ENCODE measurements around the gene PLEKHM3.

DNA sequence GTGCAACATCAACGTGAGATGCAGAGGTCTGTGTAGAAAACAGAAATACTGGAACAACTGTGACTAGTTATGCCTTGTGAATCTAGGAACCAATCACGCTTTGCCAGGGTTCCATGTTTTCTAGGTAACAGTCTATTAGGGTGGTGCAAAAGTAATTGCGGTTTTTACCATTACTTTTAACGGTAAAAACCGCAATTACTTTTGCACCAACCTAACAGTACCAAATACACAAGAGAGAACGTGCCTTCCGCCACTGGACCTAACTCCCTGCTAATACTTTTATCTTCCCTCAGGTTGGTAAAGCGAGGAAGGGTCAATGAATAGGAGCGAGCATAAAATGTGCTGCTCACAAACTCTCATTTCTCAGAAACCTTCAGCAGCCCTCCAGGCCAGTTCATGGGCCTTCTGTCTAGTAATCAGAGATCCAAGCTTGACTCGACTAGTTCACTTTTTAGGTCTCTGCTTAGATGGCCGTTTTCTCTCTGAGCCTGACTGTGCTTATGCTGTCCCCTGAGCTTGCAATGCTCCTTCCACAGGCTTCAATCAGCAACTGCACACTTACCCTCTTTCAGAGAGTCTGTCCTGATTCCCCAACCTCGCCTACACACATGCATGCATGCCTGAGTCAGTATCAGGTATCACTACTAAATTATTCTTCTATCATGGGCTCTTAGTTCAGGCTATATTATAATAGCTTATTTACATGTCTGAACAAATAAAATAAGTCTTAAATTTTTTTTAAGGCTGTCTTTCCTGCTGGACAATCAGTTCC lies 47.0 kb downstream of the PLEKHM3 start:
- TF ChIP-seq, protein P1, sequence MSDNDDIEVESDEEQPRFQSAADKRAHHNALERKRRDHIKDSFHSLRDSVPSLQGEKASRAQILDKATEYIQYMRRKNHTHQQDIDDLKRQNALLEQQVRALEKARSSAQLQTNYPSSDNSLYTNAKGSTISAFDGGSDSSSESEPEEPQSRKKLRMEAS (IDR thresholded peaks at IDR 0.05; ENCODE audit: low read depth, low read length) = no peak
- TF ChIP-seq, protein P2, sequence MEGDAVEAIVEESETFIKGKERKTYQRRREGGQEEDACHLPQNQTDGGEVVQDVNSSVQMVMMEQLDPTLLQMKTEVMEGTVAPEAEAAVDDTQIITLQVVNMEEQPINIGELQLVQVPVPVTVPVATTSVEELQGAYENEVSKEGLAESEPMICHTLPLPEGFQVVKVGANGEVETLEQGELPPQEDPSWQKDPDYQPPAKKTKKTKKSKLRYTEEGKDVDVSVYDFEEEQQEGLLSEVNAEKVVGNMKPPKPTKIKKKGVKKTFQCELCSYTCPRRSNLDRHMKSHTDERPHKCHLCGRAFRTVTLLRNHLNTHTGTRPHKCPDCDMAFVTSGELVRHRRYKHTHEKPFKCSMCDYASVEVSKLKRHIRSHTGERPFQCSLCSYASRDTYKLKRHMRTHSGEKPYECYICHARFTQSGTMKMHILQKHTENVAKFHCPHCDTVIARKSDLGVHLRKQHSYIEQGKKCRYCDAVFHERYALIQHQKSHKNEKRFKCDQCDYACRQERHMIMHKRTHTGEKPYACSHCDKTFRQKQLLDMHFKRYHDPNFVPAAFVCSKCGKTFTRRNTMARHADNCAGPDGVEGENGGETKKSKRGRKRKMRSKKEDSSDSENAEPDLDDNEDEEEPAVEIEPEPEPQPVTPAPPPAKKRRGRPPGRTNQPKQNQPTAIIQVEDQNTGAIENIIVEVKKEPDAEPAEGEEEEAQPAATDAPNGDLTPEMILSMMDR (IDR thresholded peaks at IDR 0.05; ENCODE audit: low read depth, low read length) = no peak
- TF ChIP-seq MYC (IDR thresholded peaks at IDR 0.05; ENCODE audit: low read depth, low read length) = no peak
- TF ChIP-seq POLR2A (IDR thresholded peaks at IDR 0.05; ENCODE audit: extremely low read depth, insufficient read length) = no peak
